PC-3 (cell line): Measurements from ENCODE around the gene CAV1. TPM values are rescaled to one million over a fixed set of nuclear protein-coding genes. Genes with fewer than 3 reads are reported as not detected.
"Not testable (repeated sequence)": the region's sequence is repeated elsewhere in the genome, so short reads cannot be mapped to it uniquely, and the experiment has no call there.

Experiments used
- ATAC-seq: fragments of 200-7000 bp; cut with Tn5 transposase; 2 replicates; pipeline ENCODE4 v1.9.1; 2020; ENCODE audit warnings: mild to moderate bottlenecking, moderate library complexity
- BruUV-seq: library from RNA; stranded (reverse); fragments of 400-500 nt; replicated peaks from 2 replicates; lab custom pipeline; 2021; lab: Mats Ljungman, UMichigan
- CTCF ChIA-PET: fragments of 300-600 bp; sonication (Branson Sonifier 250); formaldehyde crosslinking; loops from one replicate; lab custom pipeline; 2022; ENCODE audit warnings: antibody characterized with exemption; lab: Charles Lee
- POLR2A ChIA-PET: fragments of 300-600 bp; sonication (Branson Sonifier 250); formaldehyde crosslinking; loops from one replicate; lab custom pipeline; 2022; ENCODE audit warnings: antibody characterized with exemption; ENCODE audit not compliant: unreplicated experiment; lab: Charles Lee
- DNase-seq: peaks from one replicate; pipeline ENCODE4 v3.0.0-alpha.2; 2015
- H2AFZ ChIP-seq: fragments of 300-600 bp; sonication (generic); 2 replicates; pipeline ENCODE4 v1.6.0; 2016; ENCODE audit warnings: antibody characterized with exemption, low read length
- H3F3A ChIP-seq: fragments of 300-600 bp; sonication (generic); one replicate; pipeline ENCODE4 v1.6.0; 2017; ENCODE audit warnings: antibody characterized with exemption, low read length, control low read depth, mild to moderate bottlenecking; ENCODE audit not compliant: unreplicated experiment
- H3K27ac ChIP-seq: fragments of 300-600 bp; sonication (generic); 2 replicates; pipeline ENCODE4 v1.5.1; 2016; ENCODE audit warnings: mild to moderate bottlenecking, low read length
- H3K27me3 ChIP-seq: fragments of 300-600 bp; sonication (generic); 2 replicates; pipeline ENCODE4 v1.6.1; 2016; ENCODE audit warnings: low read length, mixed read lengths
- H3K36me3 ChIP-seq: fragments of 300-600 bp; sonication (generic); 2 replicates; pipeline ENCODE4 v1.6.1; 2016; ENCODE audit warnings: low read depth, mixed run types, low read length, mixed read lengths
- H3K4me1 ChIP-seq: fragments of 300-600 bp; sonication (generic); 2 replicates; pipeline ENCODE4 v1.5.1; 2016; ENCODE audit warnings: low read length; ENCODE audit not compliant: insufficient read depth
- H3K4me2 ChIP-seq: fragments of 300-600 bp; sonication (generic); 2 replicates; pipeline ENCODE4 v1.6.0; 2016; ENCODE audit warnings: low read length
- H3K4me3 ChIP-seq: fragments of 300-600 bp; sonication (generic); 2 replicates; pipeline ENCODE4 v1.5.1; 2016; ENCODE audit warnings: mild to moderate bottlenecking, low read length, mixed read lengths
- H3K79me2 ChIP-seq: fragments of 300-600 bp; sonication (generic); 2 replicates; pipeline ENCODE4 v1.6.1; 2017; ENCODE audit warnings: low read length, mixed read lengths
- H3K9ac ChIP-seq: fragments of 300-600 bp; sonication (generic); 2 replicates; pipeline ENCODE4 v1.6.0; 2016; ENCODE audit warnings: mild to moderate bottlenecking, low read length
- H3K9me2 ChIP-seq: fragments of 300-600 bp; sonication (generic); replicated peaks from 2 replicates; pipeline ENCODE4 v1.6.1; 2016; ENCODE audit warnings: mixed run types, low read length, mixed read lengths
- H3K9me3 ChIP-seq: fragments of 300-600 bp; sonication (generic); 2 replicates; pipeline ENCODE4 v1.6.1; 2016; ENCODE audit warnings: low read length, mixed read lengths
- H4K20me1 ChIP-seq: fragments of 300-600 bp; sonication (generic); 2 replicates; pipeline ENCODE4 v1.6.1; 2016; ENCODE audit warnings: low read length, mixed read lengths
- CTCF ChIP-seq: fragments of 300-600 bp; sonication (generic); conservative IDR thresholded peaks from 2 replicates; pipeline ENCODE4 v1.5.1; 2017; ENCODE audit warnings: antibody characterized with exemption, low read depth, mild to moderate bottlenecking, low read length
- EZH2 ChIP-seq: fragments of 300-600 bp; sonication (generic); IDR thresholded peaks from one replicate; pipeline ENCODE4 v1.6.1; 2017; ENCODE audit warnings: antibody characterized with exemption, mild to moderate bottlenecking, low read length; ENCODE audit not compliant: unreplicated experiment
- EZH2phosphoT487 ChIP-seq: fragments of 300-600 bp; sonication (generic); IDR thresholded peaks from 2 replicates; pipeline ENCODE4 v1.6.1; 2018; ENCODE audit warnings: mild to moderate bottlenecking, antibody characterized with exemption, low read length, borderline replicate concordance
- intact Hi-C: fragments of 100-400 bp; cut with micrococcal nuclease; formaldehyde crosslinking; loops from 2 replicates; pipeline ENCODE4 v1.9.0; 2023
- total RNA-seq: library from RNA; depleted of rRNA; stranded (reverse); fragments of >200 nt; gene quantifications from 2 replicates; pipeline ENCODE4 v1.2.3, GENCODE V29; 2014

The CAV1 gene
- total RNA-seq, 1 experiment from 2014 or later, result 284 TPM

- no peaks in the 10 kb centered on the region for H3K9me3 ChIP-seq
- no TSS peak for BruUV-seq
- no peak overlapping the region for H3K4me2 ChIP-seq
- DNase-seq (no peak), ATAC-seq (no peak; the same call in 1 of the 2 replicates)
- H3K4me1 ChIP-seq, result peaks cover 3% of the 10 kb centered on the region; the same call in 1 of the 2 replicates
- CTCF ChIA-PET, result no interaction called here
- POLR2A ChIA-PET, result no interaction called here
- H3K36me3 ChIP-seq, result no peaks in the 10 kb centered on the region
- intact Hi-C loops, result no loop called here
- H3K9me2 ChIP-seq, result no peaks in the 10 kb centered on the region
- no peaks in the 10 kb centered on the region for H3F3A ChIP-seq
- no peak overlapping the region for H3K9ac ChIP-seq
- no peak overlapping the region for H3K27ac ChIP-seq
- no peaks in the 10 kb centered on the region for H3K79me2 ChIP-seq
- H2AFZ ChIP-seq, result no peak overlapping the region
- TF ChIP-seq CTCF (no peak), EZH2phosphoT487 (no peak), EZH2 (no peak)
- no peak overlapping the region for H3K4me3 ChIP-seq
- H3K27me3 ChIP-seq, result no peaks in the 10 kb centered on the region
- H4K20me1 ChIP-seq, result no peaks in the 10 kb centered on the region
Measured at GRCh38 chr7:116478834-116479233, 46.0 kb upstream of the CAV1 start.

GRCh38 chr7:116483271-116483942 is 41.4 kb upstream of the CAV1 start:
- Histone ChIP-seq H2AFZ (no peak overlapping the region), H3K36me3 (no peaks in the 10 kb centered on the region), H3K4me1 (no peaks in the 10 kb centered on the region), H3K27me3 (no peaks in the 10 kb centered on the region), H3K9me3 (no peaks in the 10 kb centered on the region), H3K27ac (no peak overlapping the region), H3K9ac (no peak overlapping the region), H4K20me1 (no peaks in the 10 kb centered on the region), H3K4me2 (no peak overlapping the region), H3F3A (no peaks in the 10 kb centered on the region), H3K4me3 (no peak overlapping the region), H3K79me2 (no peaks in the 10 kb centered on the region), H3K9me2 (no peaks in the 10 kb centered on the region)
- no peak for TF ChIP-seq EZH2phosphoT487
- CTCF ChIA-PET, result no interaction called here
- no TSS peak for BruUV-seq
- intact Hi-C loops, result no loop called here
- ATAC-seq (no peak), DNase-seq (no peak)
- POLR2A ChIA-PET, result no interaction called here

GRCh38 chr7:116484389-116484788 is 40.4 kb upstream of the CAV1 start:
- POLR2A ChIA-PET, H3K36me3 ChIP-seq, ATAC-seq, H3K4me1 ChIP-seq, H3K27me3 ChIP-seq, H3K9me3 ChIP-seq, CTCF ChIA-PET, H2AFZ ChIP-seq, BruUV-seq, H3K9me2 ChIP-seq, H3F3A ChIP-seq, H3K27ac ChIP-seq, intact Hi-C loops, H3K79me2 ChIP-seq, H3K4me3 ChIP-seq, H3K4me2 ChIP-seq, DNase-seq, H3K9ac ChIP-seq, H4K20me1 ChIP-seq: not testable (repeated sequence)
